VCaP (cell line): Measurements from ENCODE around the gene TSPAN31.

Experiments used
- H3K27ac ChIP-seq: fragments of 450-650 bp; 2 replicates; pipeline ENCODE4 v1.5.1; 2017
- TF ChIP-seq, protein P1 (sequence below): fragments of 450-650 bp; conservative IDR thresholded peaks from 2 replicates; pipeline ENCODE4 v1.5.1; 2017; ENCODE audit warnings: mild to moderate bottlenecking, moderate library complexity

Gene TSPAN31

DNA sequence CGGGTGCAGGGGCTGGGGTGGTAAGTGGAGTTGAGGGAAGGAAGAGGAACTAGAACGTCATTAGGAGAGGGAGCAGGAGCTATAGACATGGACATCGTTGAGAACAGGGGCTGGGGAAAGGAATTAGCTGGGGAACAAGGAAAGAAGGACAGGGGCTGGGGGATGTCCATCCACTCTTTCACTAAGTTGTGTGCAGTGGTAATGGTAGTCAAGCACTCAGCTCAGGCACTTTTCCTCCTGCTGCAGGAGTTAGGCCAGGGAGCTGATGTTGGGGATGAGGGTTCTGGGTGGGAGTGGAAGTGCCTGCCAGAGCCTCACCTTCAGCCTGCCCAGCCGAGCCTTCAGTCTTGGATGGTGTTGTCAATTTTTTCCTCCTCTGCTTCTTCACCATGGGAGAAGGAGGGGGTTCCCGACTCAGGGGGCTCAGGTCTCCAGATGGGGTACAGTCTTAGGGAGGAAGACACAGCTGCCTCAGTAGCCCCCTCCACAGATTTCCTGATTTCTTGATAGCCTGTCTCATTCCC, 15.5 kb upstream of the TSPAN31 start:
- H3K27ac ChIP-seq = no peak overlapping the region
- TF ChIP-seq, protein P1, sequence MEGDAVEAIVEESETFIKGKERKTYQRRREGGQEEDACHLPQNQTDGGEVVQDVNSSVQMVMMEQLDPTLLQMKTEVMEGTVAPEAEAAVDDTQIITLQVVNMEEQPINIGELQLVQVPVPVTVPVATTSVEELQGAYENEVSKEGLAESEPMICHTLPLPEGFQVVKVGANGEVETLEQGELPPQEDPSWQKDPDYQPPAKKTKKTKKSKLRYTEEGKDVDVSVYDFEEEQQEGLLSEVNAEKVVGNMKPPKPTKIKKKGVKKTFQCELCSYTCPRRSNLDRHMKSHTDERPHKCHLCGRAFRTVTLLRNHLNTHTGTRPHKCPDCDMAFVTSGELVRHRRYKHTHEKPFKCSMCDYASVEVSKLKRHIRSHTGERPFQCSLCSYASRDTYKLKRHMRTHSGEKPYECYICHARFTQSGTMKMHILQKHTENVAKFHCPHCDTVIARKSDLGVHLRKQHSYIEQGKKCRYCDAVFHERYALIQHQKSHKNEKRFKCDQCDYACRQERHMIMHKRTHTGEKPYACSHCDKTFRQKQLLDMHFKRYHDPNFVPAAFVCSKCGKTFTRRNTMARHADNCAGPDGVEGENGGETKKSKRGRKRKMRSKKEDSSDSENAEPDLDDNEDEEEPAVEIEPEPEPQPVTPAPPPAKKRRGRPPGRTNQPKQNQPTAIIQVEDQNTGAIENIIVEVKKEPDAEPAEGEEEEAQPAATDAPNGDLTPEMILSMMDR = no peak

DNA sequence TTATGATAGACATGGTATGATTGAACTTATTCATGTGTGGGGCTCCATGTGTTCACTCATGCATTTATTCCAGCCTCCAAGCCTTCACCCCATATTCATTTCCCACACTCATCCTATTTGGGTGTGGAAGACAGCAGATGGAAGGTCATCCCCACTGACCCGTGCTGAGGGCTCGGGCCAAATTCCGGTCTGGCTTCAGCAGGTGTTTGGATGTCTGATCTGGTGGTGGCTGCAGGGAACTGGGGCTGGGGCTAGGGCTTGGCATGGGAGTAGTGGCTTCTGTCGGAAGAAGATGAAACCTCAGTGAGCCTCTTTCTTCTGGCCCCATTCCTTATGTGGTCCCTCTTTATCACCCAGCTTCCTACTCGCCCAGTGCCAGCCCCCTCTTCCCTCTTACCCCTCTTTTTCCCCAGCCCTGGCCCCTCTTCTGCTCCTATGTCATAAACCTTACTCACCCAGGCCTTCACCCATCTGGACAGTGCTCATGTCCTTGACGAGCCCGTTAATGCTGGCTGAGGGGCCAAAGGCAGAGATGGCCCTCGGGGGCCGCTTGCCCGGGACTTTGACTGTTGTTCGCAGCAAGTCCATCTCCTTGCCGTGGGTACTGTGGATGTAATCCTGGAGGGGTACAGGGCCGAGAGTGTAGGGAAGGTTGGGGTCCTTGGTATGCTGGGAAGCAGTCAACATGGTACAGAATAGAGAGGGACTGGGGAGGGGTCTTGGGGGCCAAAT, 14.3 kb upstream of the TSPAN31 start:
- TF ChIP-seq, protein P1 = no peak
- H3K27ac ChIP-seq = no peak overlapping the region

DNA sequence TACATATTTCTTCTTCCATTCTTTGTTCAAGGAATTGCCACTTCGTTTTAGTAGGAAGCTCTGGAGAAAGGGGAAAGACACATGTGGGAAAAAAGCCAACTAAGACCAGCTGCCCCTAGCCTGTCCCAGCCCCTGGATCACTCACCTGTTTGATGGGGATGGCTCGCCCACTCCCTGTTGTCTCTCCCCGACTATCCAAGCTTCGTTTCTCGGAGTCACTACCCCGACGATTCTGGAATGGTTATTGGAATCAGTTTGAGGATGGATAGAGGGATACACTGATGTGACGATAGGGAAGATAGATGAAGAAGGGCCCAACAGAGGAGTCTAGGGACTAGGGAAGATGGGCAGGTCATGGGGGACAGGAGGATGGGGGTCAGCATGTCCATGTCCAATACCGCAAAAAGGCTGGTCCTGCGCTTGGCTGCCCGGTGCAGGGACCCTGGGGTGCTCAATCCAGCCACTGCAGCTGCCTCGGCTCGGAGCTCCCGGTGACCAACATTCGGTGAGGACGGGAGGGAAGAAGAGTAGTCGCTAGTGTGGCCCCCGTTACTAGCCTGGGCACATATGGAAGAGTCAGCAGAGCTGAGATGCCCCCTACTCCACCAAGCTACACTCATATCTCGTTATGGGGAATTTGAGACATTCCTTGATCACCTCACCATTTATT, 13.3 kb upstream of the TSPAN31 start:
- TF ChIP-seq, protein P1 = no peak
- no peak overlapping the region for H3K27ac ChIP-seq

DNA sequence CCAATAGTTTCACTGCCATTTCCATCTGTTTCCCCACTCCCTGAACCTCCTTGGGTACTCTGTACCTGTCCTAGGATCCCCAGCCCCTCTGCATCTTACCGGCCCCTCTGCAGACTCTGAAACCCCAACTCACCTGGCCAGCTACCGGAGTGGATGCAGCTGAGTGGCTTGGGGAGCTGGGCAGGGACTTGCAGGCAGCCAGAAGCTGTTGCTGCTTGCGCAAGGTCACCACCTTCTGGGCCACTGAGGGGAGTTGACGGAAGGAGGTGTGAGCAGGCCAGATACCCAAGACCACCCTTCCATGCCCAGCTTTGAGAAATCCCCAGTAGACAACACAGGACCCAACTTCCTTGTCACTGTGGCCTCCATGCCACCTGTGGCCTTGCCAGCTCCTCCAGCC, 12.6 kb upstream of the TSPAN31 start:
- H3K27ac ChIP-seq = no peak overlapping the region
- TF ChIP-seq, protein P1 = no peak

DNA sequence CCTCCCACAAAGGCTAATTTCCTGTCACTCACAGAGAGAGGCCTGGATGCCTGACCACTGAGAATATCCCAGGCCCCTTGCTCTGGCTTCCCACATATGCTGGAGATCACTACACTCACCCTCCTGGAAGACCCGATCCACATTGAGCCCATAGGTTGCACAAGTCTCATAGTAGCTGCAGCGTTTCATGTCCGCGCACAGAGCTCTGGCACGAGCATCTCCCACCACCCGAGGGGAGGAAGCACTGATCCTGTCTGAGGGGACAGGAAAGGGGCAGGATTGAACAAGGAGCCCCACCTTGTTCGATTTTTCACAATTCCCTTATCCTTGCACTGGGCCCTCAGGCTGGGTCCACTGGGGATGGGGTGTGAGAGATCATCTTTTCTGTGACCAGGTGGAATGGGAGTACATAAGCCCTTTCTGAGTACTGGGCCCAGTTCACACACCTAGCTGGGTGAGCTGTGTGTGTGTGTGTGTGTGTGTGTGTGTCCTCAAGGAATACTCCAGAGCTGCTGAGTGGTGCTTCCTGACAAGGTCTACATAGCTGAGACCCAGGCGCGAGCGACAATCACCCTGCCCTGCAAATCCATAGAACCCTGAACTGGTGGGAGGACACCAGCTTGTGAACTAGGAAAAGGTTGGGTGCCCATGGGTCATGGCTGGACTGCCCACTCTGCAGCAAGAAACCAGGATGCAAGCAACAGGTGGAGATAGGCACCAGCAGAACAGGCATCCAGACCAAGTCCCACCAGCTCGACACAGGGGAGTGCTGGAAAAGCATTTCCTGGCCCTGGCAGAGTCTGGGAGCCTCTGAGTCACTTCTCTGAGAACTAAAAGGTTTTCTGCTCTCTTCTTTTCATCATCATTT, 11.9 kb upstream of the TSPAN31 start:
- H3K27ac ChIP-seq = no peak overlapping the region
- TF ChIP-seq, protein P1 = no peak

DNA sequence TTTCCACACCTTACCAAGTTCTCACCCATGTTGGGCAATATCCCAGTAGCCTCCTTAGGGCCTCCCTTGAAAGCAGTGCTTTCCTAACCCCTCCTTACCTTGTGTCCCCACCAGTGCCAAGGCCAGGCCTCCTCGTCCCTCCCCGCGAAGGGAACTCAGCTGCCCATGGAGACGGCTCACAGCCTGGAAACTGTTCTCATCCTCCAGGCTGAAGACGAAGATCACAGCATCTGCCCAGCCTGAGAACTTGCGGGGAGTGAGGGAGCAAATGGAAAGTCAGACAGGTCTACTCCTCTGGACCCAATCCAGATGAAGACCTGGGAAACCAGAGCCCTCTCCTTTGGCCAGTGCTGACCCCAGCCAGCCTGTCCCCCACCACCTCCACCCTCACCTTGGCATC, 10.9 kb upstream of the TSPAN31 start:
- TF ChIP-seq, protein P1 = no peak

DNA sequence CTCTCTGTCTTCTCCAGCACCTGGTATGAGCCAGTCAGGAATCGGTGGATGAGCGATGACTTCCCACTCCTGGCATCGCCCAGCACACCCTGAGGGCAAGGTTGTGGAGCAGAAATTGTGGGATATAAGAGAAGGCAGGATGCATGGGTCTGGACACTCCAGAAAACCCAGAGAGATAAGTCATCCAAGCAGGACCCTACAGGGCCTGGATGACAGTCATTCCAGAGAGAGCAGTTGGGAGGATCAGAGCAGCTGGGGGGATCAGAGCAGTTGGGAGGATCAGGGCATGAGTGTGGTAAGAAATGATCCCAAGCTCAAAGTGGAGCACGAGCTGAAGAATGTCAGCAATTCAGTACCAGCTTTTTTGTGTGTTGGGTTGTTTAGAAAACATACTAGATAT, 10.2 kb upstream of the TSPAN31 start:
- H3K27ac ChIP-seq = no peak overlapping the region
- TF ChIP-seq, protein P1 = no peak

More for the DNA sequence above, 10.9 kb upstream of the TSPAN31 start:
- no peak overlapping the region for H3K27ac ChIP-seq
